ENCODE results near the gene TEFM. TPM values are rescaled to one million over a fixed set of nuclear protein-coding genes. Genes with fewer than 3 reads are reported as not detected.

The TEFM gene
- total and polyA plus RNA-seq, 2 donors (not counting 3 experiments of a cell fraction or from before 2014, with no cell fraction given) = 4.8 to 12.7 TPM

DNA sequence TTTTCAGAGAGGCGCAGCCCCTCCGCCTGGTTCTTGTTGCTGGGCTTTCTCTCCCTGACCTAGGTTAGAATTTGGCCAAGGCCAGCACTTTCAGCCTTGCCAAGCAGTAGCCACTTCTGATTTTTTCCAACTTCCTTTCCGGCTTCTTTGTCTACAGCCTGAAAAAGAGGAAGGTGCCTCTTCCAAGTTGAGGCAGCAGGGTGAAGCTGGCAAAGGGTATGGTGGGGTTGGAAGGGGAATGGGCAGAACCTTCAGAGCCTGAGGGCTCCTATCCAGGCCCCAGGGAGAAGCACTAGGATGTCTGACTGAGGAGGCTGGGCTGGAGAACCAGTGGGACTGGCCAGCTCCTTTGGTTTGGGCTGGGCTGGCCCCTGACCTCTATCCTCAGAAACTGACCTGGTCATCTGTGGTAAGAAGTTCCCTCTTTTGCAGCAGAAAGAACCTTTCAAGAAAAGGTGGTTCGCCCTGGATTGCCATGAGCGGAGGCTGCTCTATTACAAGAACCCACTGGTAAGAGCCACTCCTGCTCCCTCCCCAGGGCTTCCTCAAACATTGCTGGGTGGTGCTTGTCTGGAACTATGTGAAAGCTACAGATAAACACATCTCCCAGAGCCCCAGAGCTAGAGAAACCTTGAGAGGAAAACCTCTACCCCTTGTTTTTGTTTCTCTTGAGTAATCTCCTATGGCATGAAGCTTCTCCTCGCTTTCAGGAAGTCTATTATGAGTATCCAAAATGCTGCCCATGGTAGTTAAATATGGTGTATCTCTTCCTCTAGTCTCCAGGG lies 48.2 kb upstream of the TEFM start:
- H3K9me3 ChIP-seq (replicated peaks; ENCODE audit: control insufficient read depth, insufficient read depth, low read length) = no peaks in the 10 kb centered on the region
- ChIA-PET POLR2A (no interaction called here), CTCF (no interaction called here)
- no peak overlapping the region for H3K27ac ChIP-seq (ENCODE audit: insufficient read depth, low read depth, low read length)
- no peaks in the 10 kb centered on the region for H3K79me2 ChIP-seq (ENCODE audit: control insufficient read depth, insufficient read depth, low read length)
- H3K27me3 ChIP-seq (ENCODE audit: control insufficient read depth in 2 of 2, insufficient read depth in 2 of 2, low read length in 2 of 2) = peaks cover 3 to 5% of the 10 kb centered on the region in 2 experiments
- H2AFZ ChIP-seq (ENCODE audit: low read depth, low read length) = no peak overlapping the region
- no peaks in the 10 kb centered on the region for H4K20me1 ChIP-seq (replicated peaks; ENCODE audit: control insufficient read depth, extremely low read depth, insufficient read depth, low read length)
- FAIRE-seq = no peak
- no peak overlapping the region for H3K4me3 ChIP-seq (replicated peaks in 1 of 3; ENCODE audit: insufficient read depth in 1 of 3, low read depth in 1 of 3, low read length in 3 of 3)
- no peaks in the 10 kb centered on the region for H3K36me3 ChIP-seq (ENCODE audit: control insufficient read depth in 2 of 2, extremely low read depth in 1 of 2, insufficient read depth in 2 of 2, low read length in 2 of 2)
- BruUV-seq (replicated peaks) = no TSS peak
- intact Hi-C loops (cut with micrococcal nuclease) (no loop called here), dilution Hi-C loops (cut with MboI; ENCODE audit: extremely low pct_ligation_motif_present, low sequenced_read_pairs) (no loop called here)
- no peak for DNase-seq (ENCODE audit: low read depth, low spot score)
- H3K4me1 ChIP-seq (ENCODE audit: control insufficient read depth, extremely low read depth, insufficient read depth, low read length) = no peaks in the 10 kb centered on the region
- no peak overlapping the region for H3K4me2 ChIP-seq (ENCODE audit: insufficient read depth, low read length)
- H3K9me1 ChIP-seq (replicated peaks; ENCODE audit: control insufficient read depth, extremely low read depth, insufficient read depth, low read length) = no peaks in the 10 kb centered on the region
- TF ChIP-seq, protein P1, sequence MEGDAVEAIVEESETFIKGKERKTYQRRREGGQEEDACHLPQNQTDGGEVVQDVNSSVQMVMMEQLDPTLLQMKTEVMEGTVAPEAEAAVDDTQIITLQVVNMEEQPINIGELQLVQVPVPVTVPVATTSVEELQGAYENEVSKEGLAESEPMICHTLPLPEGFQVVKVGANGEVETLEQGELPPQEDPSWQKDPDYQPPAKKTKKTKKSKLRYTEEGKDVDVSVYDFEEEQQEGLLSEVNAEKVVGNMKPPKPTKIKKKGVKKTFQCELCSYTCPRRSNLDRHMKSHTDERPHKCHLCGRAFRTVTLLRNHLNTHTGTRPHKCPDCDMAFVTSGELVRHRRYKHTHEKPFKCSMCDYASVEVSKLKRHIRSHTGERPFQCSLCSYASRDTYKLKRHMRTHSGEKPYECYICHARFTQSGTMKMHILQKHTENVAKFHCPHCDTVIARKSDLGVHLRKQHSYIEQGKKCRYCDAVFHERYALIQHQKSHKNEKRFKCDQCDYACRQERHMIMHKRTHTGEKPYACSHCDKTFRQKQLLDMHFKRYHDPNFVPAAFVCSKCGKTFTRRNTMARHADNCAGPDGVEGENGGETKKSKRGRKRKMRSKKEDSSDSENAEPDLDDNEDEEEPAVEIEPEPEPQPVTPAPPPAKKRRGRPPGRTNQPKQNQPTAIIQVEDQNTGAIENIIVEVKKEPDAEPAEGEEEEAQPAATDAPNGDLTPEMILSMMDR (IDR thresholded peaks at IDR 0.05; ENCODE audit: extremely low read depth in 1 of 2, insufficient read depth in 1 of 2, low read depth in 1 of 2, low read length in 2 of 2) = no peak
- no peak for TF ChIP-seq GATA2 (IDR thresholded peaks at IDR 0.05; ENCODE audit: insufficient read depth, insufficient read length, low read depth, low read length)
- TF ChIP-seq, protein P2, sequence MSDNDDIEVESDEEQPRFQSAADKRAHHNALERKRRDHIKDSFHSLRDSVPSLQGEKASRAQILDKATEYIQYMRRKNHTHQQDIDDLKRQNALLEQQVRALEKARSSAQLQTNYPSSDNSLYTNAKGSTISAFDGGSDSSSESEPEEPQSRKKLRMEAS (IDR thresholded peaks at IDR 0.05; ENCODE audit: insufficient read depth, insufficient read length) = no peak
- TF ChIP-seq POLR2AphosphoS5 (IDR thresholded peaks at IDR 0.05; ENCODE audit: insufficient read depth, low read depth, low read length) = no peak
- no peak for TF ChIP-seq MYC (IDR thresholded peaks at IDR 0.05; ENCODE audit: low read depth, low read length)
- TF ChIP-seq EZH2 (IDR thresholded peaks at IDR 0.05; ENCODE audit: borderline replicate concordance, low read depth, low read length, severe bottlenecking) = no peak
- no peak for TF ChIP-seq POLR2A (IDR thresholded peaks at IDR 0.05; ENCODE audit: low read depth, low read length)
- no peak for TF ChIP-seq FOS (IDR thresholded peaks at IDR 0.05; ENCODE audit: borderline replicate concordance, insufficient read depth, low read length)
- TF ChIP-seq JUN (IDR thresholded peaks at IDR 0.05; ENCODE audit: borderline replicate concordance, insufficient read depth, insufficient read length, low read depth) = no peak
- no peak overlapping the region for H3K9ac ChIP-seq (replicated peaks; ENCODE audit: extremely low read depth, insufficient read depth, low read length)

Data from endothelial cell of umbilical vein (primary cell).